GM18502 (cell line): ENCODE data around the gene ANKRD6.
"Not testable (repeated sequence)": the region's sequence is repeated elsewhere in the genome, so short reads cannot be mapped to it uniquely, and the experiment has no call there.

ENCODE experiments used
- ATAC-seq: cut with Tn5 transposase; IDR thresholded peaks from one replicate; pipeline ENCODE4 v1.9.1; 2021; ENCODE audit warnings: mild to moderate bottlenecking; ENCODE audit not compliant: unreplicated experiment, poor library complexity

ANKRD6 gene

GRCh38 chr6:89636412-89636811, 203.5 kb downstream of the ANKRD6 start:
- not testable (repeated sequence) for ATAC-seq

GRCh38 chr6:89637960-89638319, 205.0 kb downstream of the ANKRD6 start:
- ATAC-seq, result peak; percentile 6

- ATAC-seq, result peak; percentile 98
Observed at GRCh38 chr6:89638320-89639195, 205.6 kb downstream of the ANKRD6 start, which contains the start of gene LYRM2. LYRM2 (minus strand) TSS chr6:89638747; CDS start chr6:89638716, 31 bp downstream.

GRCh38 chr6:89640804-89641203, 207.9 kb downstream of the ANKRD6 start:
- no peak for ATAC-seq

- ATAC-seq, result not testable (repeated sequence)
Observed at GRCh38 chr6:89641581-89641980, 208.6 kb downstream of the ANKRD6 start.

GRCh38 chr6:89642956-89643355, 210.0 kb downstream of the ANKRD6 start:
- no peak for ATAC-seq

- no peak for ATAC-seq
Observed at GRCh38 chr6:89643406-89643805, 210.5 kb downstream of the ANKRD6 start.

GRCh38 chr6:89644864-89645263, 211.9 kb downstream of the ANKRD6 start:
- ATAC-seq, result no peak

- no peak for ATAC-seq
Observed at GRCh38 chr6:89649682-89650081, 216.7 kb downstream of the ANKRD6 start.

- no peak for ATAC-seq
Observed at GRCh38 chr6:89650579-89650978, 217.6 kb downstream of the ANKRD6 start.

- ATAC-seq, result no peak
Observed at GRCh38 chr6:89655122-89655521, 222.2 kb downstream of the ANKRD6 start.

- ATAC-seq, result no peak
Observed at GRCh38 chr6:89657445-89658158, 224.7 kb downstream of the ANKRD6 start.

GRCh38 chr6:89660981-89661380, 228.0 kb downstream of the ANKRD6 start:
- no peak for ATAC-seq

GRCh38 chr6:89661559-89661958, 228.6 kb downstream of the ANKRD6 start:
- no peak for ATAC-seq

GRCh38 chr6:89662659-89663223, 229.8 kb downstream of the ANKRD6 start:
- ATAC-seq, result no peak

GRCh38 chr6:89667872-89668556, 235.1 kb downstream of the ANKRD6 start:
- no peak for ATAC-seq

- no peak for ATAC-seq
Observed at GRCh38 chr6:89669002-89669401, 236.1 kb downstream of the ANKRD6 start.

GRCh38 chr6:89670935-89671565, 238.1 kb downstream of the ANKRD6 start:
- ATAC-seq, result no peak

- ATAC-seq, result no peak
Observed at GRCh38 chr6:89675949-89676748, 243.2 kb downstream of the ANKRD6 start.
